GM21526 (cell line): ENCODE data around the gene BEX2.
"Not testable (repeated sequence)": the region's sequence is repeated elsewhere in the genome, so short reads cannot be mapped to it uniquely, and the experiment has no call there.

Experiments
- ATAC-seq: cut with Tn5 transposase; IDR thresholded peaks from one replicate; pipeline ENCODE4 v1.9.1; 2021; ENCODE audit warnings: moderate library complexity; ENCODE audit not compliant: unreplicated experiment, low FRiP score

BEX2 gene

GRCh38 chrX:103310555-103311398 lies at the start of gene BEX2:
Gene BEX2, minus strand, starts transcription at chrX:103310990. Its CDS starts 1,014 bp downstream, at chrX:103309976.
- ATAC-seq = peak; percentile 99

GRCh38 chrX:103360092-103360491 lies 49.3 kb upstream of the BEX2 start:
- no peak for ATAC-seq

DNA sequence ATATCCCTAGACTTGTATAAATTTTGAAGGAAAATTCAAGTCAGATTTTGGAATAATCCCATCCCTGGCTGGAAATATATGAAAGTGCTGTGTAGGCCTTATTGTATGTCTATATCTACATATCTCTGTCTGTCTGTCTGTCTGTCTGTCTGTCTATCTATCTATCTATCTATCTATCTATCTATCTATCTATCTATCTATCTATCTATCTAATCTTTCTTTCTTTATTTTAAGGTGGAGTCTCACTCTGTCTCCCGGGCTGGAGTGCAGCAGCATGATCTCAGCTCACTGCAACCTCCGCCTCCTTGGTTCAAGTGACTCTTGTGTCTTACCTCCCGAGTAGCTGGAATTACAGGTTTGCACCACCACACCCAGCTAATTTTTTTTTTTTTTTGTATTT lies 48.8 kb upstream of the BEX2 start:
- not testable (repeated sequence) for ATAC-seq

GRCh38 chrX:103357871-103358270 lies 47.1 kb upstream of the BEX2 start:
- ATAC-seq = no peak

GRCh38 chrX:103356858-103357257 lies 46.1 kb upstream of the BEX2 start:
- no peak for ATAC-seq

- ATAC-seq = no peak
These were observed 45.5 kb upstream of the BEX2 start, which contains the start of gene TCEAL9 for GRCh38 chrX:103356130-103356798. Gene TCEAL9, plus strand, starts transcription at chrX:103356506. Its CDS starts 1,179 bp downstream, at chrX:103357685.

- ATAC-seq = no peak
These were observed 37.0 kb upstream of the BEX2 start for GRCh38 chrX:103347682-103348397.

DNA sequence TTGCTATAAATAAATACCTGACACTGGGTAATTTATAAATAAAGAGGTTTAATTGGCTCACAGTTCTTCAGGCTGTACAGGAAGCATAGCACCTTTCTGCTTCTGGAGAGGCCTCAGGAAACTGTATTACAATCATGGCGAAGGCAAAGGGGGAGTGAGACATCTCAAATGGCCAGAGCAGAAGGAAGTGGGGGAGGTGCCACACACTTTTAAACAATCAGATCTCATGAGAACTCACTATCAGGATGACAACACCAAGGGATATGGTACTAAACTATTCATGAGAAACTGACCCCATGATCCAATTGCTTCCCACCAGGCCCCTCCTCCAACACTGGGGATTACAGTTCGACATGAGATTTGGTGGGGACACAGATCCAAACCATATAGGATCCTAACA lies 33.8 kb upstream of the BEX2 start:
- ATAC-seq = no peak

DNA sequence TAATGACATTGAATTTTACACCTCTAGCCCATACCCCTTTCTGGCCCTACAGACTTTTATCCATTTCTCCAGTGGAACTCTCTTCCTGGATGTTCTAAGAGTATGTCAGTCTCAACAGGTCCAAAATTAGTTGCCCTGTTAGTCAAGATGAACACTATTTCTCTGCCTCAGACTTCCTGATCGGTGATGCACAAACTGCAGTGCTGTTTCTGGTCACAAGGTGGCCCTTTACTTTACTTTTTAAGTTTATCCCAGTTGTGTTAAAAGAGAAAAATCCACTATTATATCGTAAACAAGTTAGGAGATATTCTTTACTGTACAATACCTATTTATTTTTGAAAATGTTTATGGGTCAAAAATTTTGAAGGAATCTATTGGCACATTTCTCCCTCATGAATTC lies 32.3 kb upstream of the BEX2 start:
- peak; percentile 76 for ATAC-seq

DNA sequence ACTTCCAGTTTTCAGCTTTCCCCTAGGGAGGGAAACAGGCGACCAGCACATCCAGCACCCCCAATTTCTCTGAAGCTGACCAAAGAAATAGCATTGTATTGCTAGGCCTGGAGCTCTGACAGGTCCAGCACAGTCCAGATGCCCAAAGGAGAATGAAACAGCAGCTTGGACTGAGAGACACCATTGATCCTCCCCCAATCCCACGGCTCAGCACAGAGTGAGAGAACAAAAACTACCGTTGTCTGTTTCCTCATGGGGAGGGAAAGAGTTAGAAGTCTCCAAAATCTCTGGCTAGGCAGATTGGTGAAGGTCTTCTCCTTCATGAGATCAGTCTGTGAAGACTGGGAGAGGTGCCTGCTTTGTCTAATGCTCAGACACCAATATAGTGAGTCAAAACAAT lies 27.9 kb upstream of the BEX2 start:
- no peak for ATAC-seq

- no peak for ATAC-seq
These were observed 20.0 kb upstream of the BEX2 start for GRCh38 chrX:103330681-103331288.

DNA sequence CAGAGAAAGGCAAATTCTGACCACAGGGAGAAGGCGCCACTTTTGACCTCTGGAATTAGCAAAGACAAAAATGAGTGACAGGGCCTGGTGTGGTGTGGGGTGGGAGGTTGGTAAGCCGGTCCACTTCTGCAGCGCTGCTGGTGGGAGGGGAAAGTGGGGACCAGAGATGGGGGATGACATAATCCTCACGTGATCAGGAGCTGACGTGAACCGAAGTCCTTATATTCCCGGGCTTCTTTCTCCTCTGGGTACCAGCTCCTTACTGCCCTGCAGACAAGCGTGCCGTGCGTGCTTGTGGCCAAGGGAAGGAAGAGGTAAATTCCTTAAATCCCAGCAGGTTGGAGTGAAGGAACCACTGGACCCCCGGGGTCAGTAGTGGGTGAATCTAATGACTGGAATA lies 19.2 kb upstream of the BEX2 start, which contains the start of gene TCEAL7:
TCEAL7 (plus strand) TSS at position 249 of the 400 bp plus-strand sequence. CDS start 1,165 bp downstream, outside the sequence.
- no peak for ATAC-seq

DNA sequence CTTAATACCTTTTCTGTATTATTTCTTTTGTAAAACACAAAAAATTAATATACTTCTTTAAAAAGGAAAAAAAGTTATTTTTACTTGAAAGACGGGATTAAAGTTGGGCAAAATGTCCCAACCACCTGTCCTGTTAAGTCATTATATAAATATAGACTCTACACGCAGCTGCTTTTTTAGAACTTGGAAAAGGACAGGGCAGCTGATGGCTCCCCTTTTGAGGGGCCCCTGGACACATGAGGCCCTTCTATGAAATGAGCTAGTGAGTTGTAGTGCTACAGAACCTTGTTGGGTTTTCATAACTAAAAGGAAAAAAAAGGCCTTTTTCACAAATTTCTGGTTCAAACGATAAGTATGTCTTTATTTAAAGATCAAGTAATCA lies 600 bp upstream of the BEX2 start:
- ATAC-seq = no peak

DNA sequence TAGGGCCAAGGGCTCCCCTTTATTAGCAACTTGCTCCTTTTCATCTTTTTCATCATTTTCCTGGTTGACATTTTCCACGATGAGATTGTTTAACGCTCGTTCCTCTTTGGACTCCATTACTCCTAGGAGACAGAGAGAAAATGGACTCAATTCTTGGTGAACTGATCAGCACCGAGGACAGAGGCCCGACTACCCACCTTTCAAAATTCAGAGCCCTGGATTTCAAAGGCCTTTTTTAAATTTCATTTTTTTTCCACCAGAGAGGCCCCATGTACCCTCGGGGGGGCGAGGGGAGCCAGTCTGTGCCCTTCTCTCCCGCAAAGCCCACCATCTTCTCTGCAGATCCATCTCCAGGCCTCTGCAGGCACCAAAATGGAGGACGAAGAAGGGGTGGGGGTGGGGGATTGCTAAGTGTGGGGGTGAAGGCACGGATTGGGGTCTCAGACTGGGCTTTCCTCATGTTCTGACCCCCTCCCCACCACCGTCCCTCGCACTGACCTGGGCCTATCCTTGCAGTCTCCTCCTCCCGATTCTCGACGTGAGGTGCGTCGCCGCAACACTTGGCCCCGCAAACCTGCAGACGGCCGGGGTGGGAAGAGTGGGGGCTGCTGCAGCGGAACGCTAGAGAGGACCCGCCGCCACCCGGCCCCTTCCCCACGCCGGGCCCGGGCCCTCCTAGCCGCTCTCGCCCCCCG lies 783 bp downstream of the BEX2 start:
- no peak for ATAC-seq

DNA sequence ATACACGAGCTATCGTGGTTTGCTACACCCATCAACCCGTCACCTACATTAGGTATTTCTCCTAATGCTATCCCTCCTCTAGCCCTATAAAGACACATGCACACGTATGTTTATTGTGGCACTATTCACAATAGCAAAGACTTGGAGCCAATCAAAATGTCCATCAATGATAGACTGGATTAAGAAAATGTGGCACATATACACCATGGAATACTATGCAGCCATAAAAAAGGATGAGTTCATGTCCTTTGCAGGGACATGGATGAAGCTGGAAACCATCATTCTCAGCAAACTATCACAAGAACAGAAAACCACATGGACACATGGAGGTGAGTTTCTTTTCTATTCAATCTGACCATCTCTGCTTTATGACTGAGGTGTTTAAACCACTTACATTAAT lies 5.1 kb downstream of the BEX2 start:
- not testable (repeated sequence) for ATAC-seq

GRCh38 chrX:103304705-103305104 lies 6.1 kb downstream of the BEX2 start:
- ATAC-seq = no peak

GRCh38 chrX:103293118-103293517 lies 17.7 kb downstream of the BEX2 start:
- no peak for ATAC-seq

DNA sequence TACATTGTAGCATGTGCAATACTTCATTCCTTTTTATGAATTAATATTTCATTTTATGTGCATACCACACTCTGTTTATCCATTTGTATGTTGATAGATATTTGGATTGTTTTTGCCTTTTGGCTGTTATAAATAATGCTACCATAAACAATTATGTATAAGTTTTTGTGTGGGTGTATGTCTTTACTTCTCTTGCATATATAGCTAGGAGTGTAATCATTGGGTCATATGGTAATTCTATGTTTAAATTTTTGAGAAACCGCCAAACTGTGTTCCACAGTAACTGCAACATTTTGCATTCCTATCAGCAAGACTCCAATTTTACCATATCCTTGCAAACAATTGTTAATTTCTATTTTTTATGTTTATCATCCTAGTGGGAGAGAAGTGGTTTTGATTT lies 31.2 kb downstream of the BEX2 start:
- ATAC-seq = no peak

- ATAC-seq = no peak
These were observed 34.2 kb downstream of the BEX2 start, which contains the start of gene TCEAL5 for GRCh38 chrX:103276581-103277002. Gene TCEAL5, minus strand, starts transcription at chrX:103276750. Its CDS starts 2,187 bp downstream, at chrX:103274563.
